Tibial artery (tissue), 4 donors: ENCODE results near the gene ILDR1.

ENCODE experiments used
- DNase-seq, 2 donors: peaks; one replicate each; pipeline ENCODE4 v3.0.0-alpha.2; 2019
- H3K27ac ChIP-seq, 2 donors: fragments of 200-600 bp; sonication (generic) in 1 of 2; 1 replicate in 1 of 2; 2 replicates in 1 of 2; pipeline ENCODE4 v1.5.1; 2018 to 2019; ENCODE audit warnings: mild to moderate bottlenecking in 1 of 2
- H3K27me3 ChIP-seq, 2 donors: fragments of 200-600 bp; sonication (generic) in 1 of 2; one replicate each; pipeline versions ENCODE4 v1.5.1 to v1.6.0; 2016 to 2019
- H3K36me3 ChIP-seq, 3 donors: fragments of 200-600 bp; sonication (generic) in 2 of 3; one replicate each; pipeline ENCODE4 v1.5.1; 2016 to 2019; ENCODE audit warnings: mild to moderate bottlenecking in 2 of 3
- H3K4me1 ChIP-seq, 4 donors: fragments of 200-600 bp; sonication (generic) in 2 of 4; 1 replicate in 3 of 4; 2 replicates in 1 of 4; pipeline ENCODE4 v1.5.1; 2016 to 2019
- H3K4me3 ChIP-seq, 2 donors: fragments of 200-600 bp; sonication (generic) in 1 of 2; 1 replicate in 1 of 2; 2 replicates in 1 of 2; pipeline ENCODE4 v1.5.1; 2018 to 2019; ENCODE audit warnings: mild to moderate bottlenecking in 2 of 2
- H3K9me3 ChIP-seq, 3 donors: fragments of 200-600 bp; sonication (generic) in 1 of 3; one replicate each; pipeline ENCODE4 v1.5.1; 2016 to 2019
- CTCF ChIP-seq, 2 experiments: fragments of 200-600 bp in 1 of 2; fragments of 450-650 bp in 1 of 2; IDR thresholded peaks; one replicate each; pipeline ENCODE4 v1.5.1; 2017 to 2019; ENCODE audit warnings: antibody characterized with exemption in 2 of 2, mild to moderate bottlenecking in 1 of 2, moderate library complexity in 1 of 2
- intact Hi-C: fragments of 100-400 bp; cut with DNase I; formaldehyde crosslinking; loops from one replicate; pipeline ENCODE4 v1.15.0; 2023; ENCODE audit warnings: low total_unique reads

ILDR1 gene

GRCh38 chr3:121988146-121988545 is 33.9 kb downstream of the ILDR1 start:
- Histone ChIP-seq H3K9me3 (peaks cover 0 to 6% (median 0%) of the 10 kb centered on the region in 3 donors), H3K27ac (no peak overlapping the region), H3K4me1 (no peaks in the 10 kb centered on the region), H3K36me3 (no peaks in the 10 kb centered on the region), H3K4me3 (no peak overlapping the region), H3K27me3 (no peaks in the 10 kb centered on the region)
- no peak for TF ChIP-seq CTCF (IDR thresholded peaks at IDR 0.05)
- intact Hi-C loops = no loop called here
- no peak for DNase-seq

GRCh38 chr3:121985846-121986245 is 36.2 kb downstream of the ILDR1 start:
- TF ChIP-seq CTCF (IDR thresholded peaks at IDR 0.05) = no peak
- no peak for DNase-seq
- Histone ChIP-seq H3K4me1 (no peaks in the 10 kb centered on the region), H3K27ac (no peak overlapping the region), H3K36me3 (no peaks in the 10 kb centered on the region), H3K27me3 (no peaks in the 10 kb centered on the region), H3K4me3 (no peak overlapping the region), H3K9me3 (peaks cover 0 to 9% (median 0%) of the 10 kb centered on the region in 3 donors)
- intact Hi-C loops = no loop called here

DNA sequence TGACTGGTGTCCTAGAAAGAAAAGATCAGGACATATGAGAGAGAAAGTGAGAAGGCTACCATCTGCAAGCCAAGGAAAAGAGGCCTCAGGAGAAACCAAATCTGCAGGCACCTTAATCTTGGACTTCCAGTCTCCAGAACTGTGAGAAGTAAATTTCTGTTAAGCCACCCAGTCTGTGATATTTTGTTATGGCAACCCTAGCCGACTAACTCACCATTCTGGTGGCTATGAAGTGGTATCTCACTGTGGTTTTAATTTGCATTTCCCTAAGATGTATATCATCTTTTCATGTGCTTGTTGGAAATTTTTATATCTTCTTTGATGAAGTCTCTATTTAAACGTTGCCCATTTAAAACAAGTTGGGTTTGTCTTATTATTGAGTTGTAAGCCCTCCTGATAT is 40.6 kb downstream of the ILDR1 start:
- H3K4me1 ChIP-seq = no peaks in the 10 kb centered on the region
- no peak for DNase-seq
- no peak overlapping the region for H3K27ac ChIP-seq
- peaks cover 0 to 9% (median 4%) of the 10 kb centered on the region in 3 donors for H3K9me3 ChIP-seq
- TF ChIP-seq CTCF (IDR thresholded peaks at IDR 0.05) = no peak
- H3K4me3 ChIP-seq = no peak overlapping the region
- H3K27me3 ChIP-seq = no peaks in the 10 kb centered on the region
- intact Hi-C loops = no loop called here
- H3K36me3 ChIP-seq = no peaks in the 10 kb centered on the region

- Histone ChIP-seq H3K4me1 (no peaks in the 10 kb centered on the region), H3K27ac (no peak overlapping the region), H3K27me3 (no peaks in the 10 kb centered on the region), H3K9me3 (peaks cover 0 to 9% (median 4%) of the 10 kb centered on the region in 3 donors), H3K36me3 (no peaks in the 10 kb centered on the region), H3K4me3 (no peak overlapping the region)
- no peak for DNase-seq
- TF ChIP-seq CTCF (IDR thresholded peaks at IDR 0.05) = no peak
- intact Hi-C loops = no loop called here
Measured at GRCh38 chr3:121980450-121980796, 41.6 kb downstream of the ILDR1 start.

GRCh38 chr3:121979734-121980449 is 42.2 kb downstream of the ILDR1 start:
- intact Hi-C loops = no loop called here
- H3K4me1 ChIP-seq = no peaks in the 10 kb centered on the region
- no peaks in the 10 kb centered on the region for H3K27me3 ChIP-seq
- no peak overlapping the region for H3K4me3 ChIP-seq
- no peak overlapping the region for H3K27ac ChIP-seq
- TF ChIP-seq CTCF (IDR thresholded peaks at IDR 0.05) = no peak
- no peak for DNase-seq
- peaks cover 0 to 9% (median 4%) of the 10 kb centered on the region in 3 donors for H3K9me3 ChIP-seq
- no peaks in the 10 kb centered on the region for H3K36me3 ChIP-seq

DNA sequence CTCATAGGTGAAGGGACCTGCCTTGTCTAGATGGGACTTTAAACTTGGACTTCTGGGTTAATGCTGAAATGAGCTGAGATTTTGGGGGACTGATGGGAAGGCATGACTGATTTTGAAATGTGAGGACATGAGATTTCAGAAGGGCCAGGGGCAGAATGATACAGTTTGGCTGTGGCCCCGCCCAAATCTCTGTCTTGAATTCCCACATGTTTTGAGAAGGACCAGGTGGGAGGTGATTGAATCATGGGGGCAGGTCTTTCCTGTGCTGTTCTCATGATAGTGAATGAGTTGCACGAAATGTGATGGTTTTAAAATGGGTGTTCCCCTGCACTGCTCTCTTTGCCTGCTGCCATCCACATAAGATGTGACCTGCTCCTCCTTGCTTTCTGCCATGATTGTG is 42.8 kb downstream of the ILDR1 start:
- H3K4me3 ChIP-seq = no peak overlapping the region
- intact Hi-C loops = no loop called here
- no peak for DNase-seq
- TF ChIP-seq CTCF (IDR thresholded peaks at IDR 0.05) = no peak
- no peaks in the 10 kb centered on the region for H3K4me1 ChIP-seq
- H3K27me3 ChIP-seq = no peaks in the 10 kb centered on the region
- no peaks in the 10 kb centered on the region for H3K36me3 ChIP-seq
- peaks cover 0 to 9% (median 4%) of the 10 kb centered on the region in 3 donors for H3K9me3 ChIP-seq
- no peak overlapping the region for H3K27ac ChIP-seq
